ENCODE data around the gene PIAS1. TPM values are rescaled to one million over a fixed set of nuclear protein-coding genes. Genes with fewer than 3 reads are reported as not detected.
"Not testable (repeated sequence)": the region's sequence is repeated elsewhere in the genome, so short reads cannot be mapped to it uniquely, and the experiment has no call there.

PIAS1 gene
- total and polyA plus RNA-seq, 2 donors (not counting 3 experiments of a cell fraction or from before 2014, with no cell fraction given): 23.7 to 24.2 TPM

DNA sequence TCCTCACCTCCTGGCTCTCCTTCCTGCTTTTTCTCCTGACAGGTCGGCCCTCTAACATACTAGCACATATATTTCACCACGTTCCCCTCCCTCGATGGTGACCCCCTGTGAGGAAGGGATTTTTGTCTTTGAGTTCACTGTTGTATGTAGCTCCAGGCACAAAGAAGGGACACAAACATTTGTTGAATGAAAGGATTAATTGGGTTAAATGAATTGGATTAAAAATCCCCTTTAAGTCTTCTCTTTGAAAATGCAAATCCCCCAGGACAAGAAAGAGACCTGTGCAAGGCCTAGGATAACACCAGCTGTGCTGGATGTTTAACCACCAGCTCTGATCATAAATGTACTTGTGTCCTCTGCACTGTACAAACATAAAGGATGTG, 147.8 kb downstream of the PIAS1 start:
- Histone ChIP-seq H3K79me2 (ENCODE audit: control insufficient read depth, insufficient read depth, low read length) (no peaks in the 10 kb centered on the region), H3K4me1 (ENCODE audit: control insufficient read depth, extremely low read depth, insufficient read depth, low read length) (peaks cover 15% of the 10 kb centered on the region), H3K9me1 (replicated peaks; ENCODE audit: control insufficient read depth, extremely low read depth, insufficient read depth, low read length) (no peaks in the 10 kb centered on the region), H4K20me1 (replicated peaks; ENCODE audit: control insufficient read depth, extremely low read depth, insufficient read depth, low read length) (no peaks in the 10 kb centered on the region), H3K4me3 (replicated peaks in 1 of 3; ENCODE audit: insufficient read depth in 1 of 3, low read depth in 1 of 3, low read length in 3 of 3) (no peak overlapping the region), H2AFZ (ENCODE audit: low read depth, low read length) (no peak overlapping the region), H3K36me3 (ENCODE audit: control insufficient read depth in 2 of 2, extremely low read depth in 1 of 2, insufficient read depth in 2 of 2, low read length in 2 of 2) (no peaks in the 10 kb centered on the region), H3K4me2 (ENCODE audit: insufficient read depth, low read length) (no peak overlapping the region), H3K9ac (replicated peaks; ENCODE audit: extremely low read depth, insufficient read depth, low read length) (no peak overlapping the region), H3K27ac (ENCODE audit: insufficient read depth, low read depth, low read length) (no peak overlapping the region), H3K9me3 (replicated peaks; ENCODE audit: control insufficient read depth, insufficient read depth, low read length) (no peaks in the 10 kb centered on the region), H3K27me3 (ENCODE audit: control insufficient read depth in 2 of 2, insufficient read depth in 2 of 2, low read length in 2 of 2) (no peaks in the 10 kb centered on the region)
- POLR2A ChIA-PET: no interaction called here
- dilution Hi-C loops (cut with MboI; ENCODE audit: extremely low pct_ligation_motif_present, low sequenced_read_pairs) (no loop called here), intact Hi-C loops (cut with micrococcal nuclease) (no loop called here)
- DNase-seq (ENCODE audit: low read depth, low spot score): no peak
- TF ChIP-seq MYC (IDR thresholded peaks at IDR 0.05; ENCODE audit: low read depth, low read length): no peak
- TF ChIP-seq CTCF (IDR thresholded peaks at IDR 0.05; ENCODE audit: extremely low read depth in 1 of 2, insufficient read depth in 1 of 2, low read depth in 1 of 2, low read length in 2 of 2): no peak
- TF ChIP-seq JUN (IDR thresholded peaks at IDR 0.05; ENCODE audit: borderline replicate concordance, insufficient read depth, insufficient read length, low read depth): no peak
- no peak for TF ChIP-seq POLR2A (IDR thresholded peaks at IDR 0.05; ENCODE audit: low read depth, low read length)
- TF ChIP-seq GATA2 (IDR thresholded peaks at IDR 0.05; ENCODE audit: insufficient read depth, insufficient read length, low read depth, low read length): no peak
- TF ChIP-seq POLR2AphosphoS5 (IDR thresholded peaks at IDR 0.05; ENCODE audit: insufficient read depth, low read depth, low read length): no peak
- TF ChIP-seq FOS (IDR thresholded peaks at IDR 0.05; ENCODE audit: borderline replicate concordance, insufficient read depth, low read length): no peak
- no peak for TF ChIP-seq MAX (IDR thresholded peaks at IDR 0.05; ENCODE audit: insufficient read depth, insufficient read length)
- TF ChIP-seq EZH2 (IDR thresholded peaks at IDR 0.05; ENCODE audit: borderline replicate concordance, low read depth, low read length, severe bottlenecking): no peak
- CTCF ChIA-PET: interaction anchor here (1.1 kb wide), 1 partner anchor 9 kb away, joined by 3 read pairs; no protein-coding TSS in a partner anchor
- no peak for FAIRE-seq
- no TSS peak for BruUV-seq (replicated peaks)

DNA sequence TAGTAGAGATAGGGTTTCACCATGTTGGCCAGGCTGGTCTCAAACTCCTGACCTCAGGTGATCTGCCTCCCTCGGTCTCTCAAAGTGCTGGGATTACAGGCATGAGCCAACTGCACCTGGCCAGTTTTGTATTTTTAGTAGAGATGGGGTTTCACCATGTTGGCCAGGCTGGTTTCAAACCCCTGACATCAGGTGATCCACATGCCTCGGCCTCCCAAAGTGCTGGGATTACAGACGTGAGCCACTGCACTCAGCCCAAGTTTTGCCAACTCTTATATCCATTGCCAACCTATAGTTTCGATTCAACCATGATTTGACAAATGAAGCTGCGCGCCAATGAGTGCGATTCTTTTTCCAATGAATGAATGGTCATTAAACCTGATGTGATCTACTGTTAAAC, 148.9 kb downstream of the PIAS1 start:
- peaks cover 15% of the 10 kb centered on the region for H3K4me1 ChIP-seq (ENCODE audit: control insufficient read depth, extremely low read depth, insufficient read depth, low read length)
- H3K36me3 ChIP-seq (ENCODE audit: control insufficient read depth in 2 of 2, extremely low read depth in 1 of 2, insufficient read depth in 2 of 2, low read length in 2 of 2); CTCF ChIA-PET; dilution Hi-C loops (cut with MboI; ENCODE audit: extremely low pct_ligation_motif_present, low sequenced_read_pairs); FAIRE-seq; H3K4me2 ChIP-seq (ENCODE audit: insufficient read depth, low read length); H3K79me2 ChIP-seq (ENCODE audit: control insufficient read depth, insufficient read depth, low read length); intact Hi-C loops (cut with micrococcal nuclease); H3K4me3 ChIP-seq (replicated peaks in 1 of 3; ENCODE audit: insufficient read depth in 1 of 3, low read depth in 1 of 3, low read length in 3 of 3); H4K20me1 ChIP-seq (replicated peaks; ENCODE audit: control insufficient read depth, extremely low read depth, insufficient read depth, low read length); H3K27ac ChIP-seq (ENCODE audit: insufficient read depth, low read depth, low read length); H3K9ac ChIP-seq (replicated peaks; ENCODE audit: extremely low read depth, insufficient read depth, low read length); H3K27me3 ChIP-seq (ENCODE audit: control insufficient read depth in 2 of 2, insufficient read depth in 2 of 2, low read length in 2 of 2); DNase-seq (ENCODE audit: low read depth, low spot score); BruUV-seq (replicated peaks); H2AFZ ChIP-seq (ENCODE audit: low read depth, low read length); POLR2A ChIA-PET; H3K9me3 ChIP-seq (replicated peaks; ENCODE audit: control insufficient read depth, insufficient read depth, low read length); H3K9me1 ChIP-seq (replicated peaks; ENCODE audit: control insufficient read depth, extremely low read depth, insufficient read depth, low read length): not testable (repeated sequence)

All from endothelial cell of umbilical vein (primary cell).